Measurements from ENCODE around the gene RIMKLA. TPM values are rescaled to one million over a fixed set of nuclear protein-coding genes. Genes with fewer than 3 reads are reported as not detected.

RIMKLA gene
- total RNA-seq, 1 experiment from 2014 or later, result 0.03 TPM

DNA sequence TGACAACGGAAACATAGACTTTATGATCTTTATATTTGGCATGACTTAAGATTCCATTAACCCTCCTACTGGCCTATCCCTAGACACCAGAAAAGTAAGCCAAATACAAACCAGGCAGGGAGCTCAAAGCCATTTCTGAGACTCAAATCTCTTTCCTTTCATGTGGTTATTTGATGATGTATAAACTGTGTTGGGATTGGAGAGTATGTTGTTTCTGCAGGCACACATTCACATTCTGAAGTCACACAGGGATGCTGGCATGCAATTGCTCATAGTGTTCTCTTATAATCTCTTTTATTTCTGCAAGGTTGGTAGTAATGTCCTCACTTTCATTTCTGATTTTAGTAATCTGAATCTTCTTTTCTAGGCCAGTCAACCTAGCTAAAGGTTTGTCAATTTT lies 69.5 kb downstream of the RIMKLA start:
- DNase-seq, result no peak
- Histone ChIP-seq H3K4me3 (no peak overlapping the region), H3K9me3 (no peaks in the 10 kb centered on the region), H3K27me3 (no peaks in the 10 kb centered on the region), H3K36me3 (no peaks in the 10 kb centered on the region)

DNA sequence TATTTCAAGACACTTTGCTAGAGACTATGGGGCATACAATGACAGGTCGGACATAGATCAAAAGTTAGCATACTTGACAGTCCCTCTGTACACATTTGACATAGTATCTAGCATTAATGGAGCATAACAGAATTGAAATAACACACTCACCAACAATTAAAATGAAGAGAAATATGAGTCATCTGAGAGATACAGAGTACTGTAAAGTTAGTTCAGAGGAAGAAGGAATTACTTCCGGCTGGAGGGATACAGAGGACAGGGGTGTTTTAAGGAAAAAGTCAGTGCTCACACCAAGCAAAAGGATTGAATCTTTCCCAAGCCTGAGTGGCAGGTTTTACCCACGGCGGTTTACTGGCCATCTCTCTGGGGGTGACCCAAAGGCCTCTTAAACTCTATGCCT lies 72.8 kb downstream of the RIMKLA start:
- DNase-seq, result no peak
- no peaks in the 10 kb centered on the region for H3K36me3 ChIP-seq

DNA sequence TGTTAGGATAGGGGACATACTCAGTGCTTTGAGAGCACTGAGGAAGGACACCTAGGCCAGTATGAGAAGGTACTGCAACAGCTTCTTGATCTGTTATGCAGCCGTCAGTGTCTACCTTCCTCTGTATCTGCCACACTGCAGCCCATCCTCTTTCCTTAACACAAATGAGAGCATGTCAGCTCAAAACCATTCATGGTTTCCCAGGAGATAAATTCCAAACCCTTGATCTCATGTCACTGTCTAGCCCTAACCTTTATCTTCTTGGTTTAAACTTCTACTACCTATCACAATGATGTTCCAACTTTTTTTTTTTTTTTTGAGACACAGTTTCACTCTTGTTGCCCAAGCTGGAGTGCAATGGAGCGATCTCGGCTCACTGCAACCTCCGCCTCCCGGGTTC lies 73.8 kb downstream of the RIMKLA start:
- Histone ChIP-seq H3K27me3 (no peaks in the 10 kb centered on the region), H3K36me3 (no peaks in the 10 kb centered on the region)
- no peak for DNase-seq

More for the DNA sequence above, 72.8 kb downstream of the RIMKLA start:
- Histone ChIP-seq H3K27me3 (no peaks in the 10 kb centered on the region), H3K9me3 (no peaks in the 10 kb centered on the region), H3K4me3 (no peak overlapping the region)

DNA sequence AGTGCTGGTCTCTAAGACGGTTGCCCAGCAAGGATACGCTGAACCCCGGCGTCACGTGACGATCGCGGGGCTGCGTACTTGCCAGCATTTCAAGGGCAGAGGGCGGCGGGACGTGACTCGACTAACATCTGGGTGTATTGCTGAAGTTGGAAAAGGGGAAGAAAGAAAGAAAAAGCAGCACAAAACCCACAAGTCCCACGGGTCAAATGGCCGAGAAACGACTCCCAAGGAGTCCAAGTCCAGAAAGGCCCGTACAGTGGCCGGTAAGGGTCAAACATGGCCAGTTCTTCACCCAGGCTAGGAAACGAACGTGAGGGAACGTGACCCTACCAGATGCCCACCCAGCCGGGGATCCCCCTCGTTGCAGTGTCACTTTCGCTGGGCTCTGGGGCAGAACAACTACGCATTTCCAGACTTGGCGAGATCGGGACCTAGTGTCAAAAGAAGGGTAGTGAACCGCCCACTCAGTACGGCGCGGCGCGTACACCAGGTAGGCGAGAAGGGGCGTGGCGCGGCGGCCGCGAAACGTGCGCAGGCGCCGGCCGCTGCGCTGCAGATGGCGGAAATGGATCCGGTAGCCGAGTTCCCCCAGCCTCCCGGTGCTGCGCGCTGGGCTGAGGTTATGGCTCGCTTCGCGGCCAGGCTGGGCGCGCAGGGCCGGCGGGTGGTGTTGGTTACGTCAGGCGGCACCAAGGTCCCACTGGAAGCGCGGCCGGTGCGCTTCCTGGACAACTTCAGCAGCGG lies 75.6 kb downstream of the RIMKLA start, which contains the start of the genes PPCS and ZMYND12:
PPCS (plus strand) TSS at position 534 of the 744 bp plus-strand sequence; CDS start at position 557, 23 bp downstream.
ZMYND12 (minus strand) TSS at position 13 of the 744 bp plus-strand sequence. CDS start 25 bp downstream, outside the sequence.
- DNase-seq, result peak; percentile 76
- Histone ChIP-seq H3K27me3 (no peaks in the 10 kb centered on the region), H3K36me3 (no peaks in the 10 kb centered on the region), H3K9me3 (no peaks in the 10 kb centered on the region), H3K4me3 (peak within 1 kb of the TSS; percentile 70)

More for the DNA sequence above, 73.8 kb downstream of the RIMKLA start:
- no peak overlapping the region for H3K4me3 ChIP-seq
- no peaks in the 10 kb centered on the region for H3K9me3 ChIP-seq

DNA sequence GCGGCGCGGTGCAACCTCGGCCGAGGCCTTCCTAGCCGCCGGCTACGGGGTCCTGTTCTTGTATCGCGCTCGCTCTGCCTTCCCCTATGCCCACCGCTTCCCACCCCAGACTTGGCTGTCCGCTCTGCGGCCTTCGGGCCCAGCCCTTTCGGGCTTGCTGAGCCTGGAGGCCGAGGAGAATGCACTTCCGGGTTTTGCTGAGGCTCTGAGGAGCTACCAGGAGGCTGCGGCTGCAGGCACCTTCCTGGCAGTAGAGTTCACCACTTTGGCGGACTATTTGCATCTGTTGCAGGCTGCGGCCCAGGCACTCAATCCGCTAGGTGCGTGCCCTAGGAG lies 76.1 kb downstream of the RIMKLA start:
- no peaks in the 10 kb centered on the region for H3K9me3 ChIP-seq
- DNase-seq, result no peak
- no peaks in the 10 kb centered on the region for H3K27me3 ChIP-seq
- H3K4me3 ChIP-seq, result peak overlapping the region; percentile 70
- no peaks in the 10 kb centered on the region for H3K36me3 ChIP-seq

DNA sequence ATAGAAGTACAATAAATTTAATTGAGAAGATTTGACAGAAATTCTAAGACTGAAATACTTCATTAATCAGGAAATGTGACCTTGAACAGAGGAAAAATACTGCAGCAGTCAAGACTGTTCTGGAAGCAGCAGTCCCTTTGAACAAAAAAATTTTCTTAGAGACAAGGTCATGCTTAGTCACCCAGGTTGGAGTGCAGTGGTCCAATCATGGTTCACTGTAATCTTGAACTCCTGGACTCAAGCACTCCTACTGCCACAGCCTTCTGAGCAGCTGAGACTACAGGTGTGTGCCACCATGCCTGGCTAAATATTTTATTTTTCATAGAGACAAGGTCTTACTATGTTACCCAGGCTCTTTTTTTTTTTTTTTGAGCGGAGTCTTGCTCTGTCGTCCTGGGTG lies 80.6 kb downstream of the RIMKLA start:
- H3K4me3 ChIP-seq, result no peak overlapping the region
- no peaks in the 10 kb centered on the region for H3K27me3 ChIP-seq
- H3K36me3 ChIP-seq, result no peaks in the 10 kb centered on the region
- no peaks in the 10 kb centered on the region for H3K9me3 ChIP-seq
- DNase-seq, result no peak

DNA sequence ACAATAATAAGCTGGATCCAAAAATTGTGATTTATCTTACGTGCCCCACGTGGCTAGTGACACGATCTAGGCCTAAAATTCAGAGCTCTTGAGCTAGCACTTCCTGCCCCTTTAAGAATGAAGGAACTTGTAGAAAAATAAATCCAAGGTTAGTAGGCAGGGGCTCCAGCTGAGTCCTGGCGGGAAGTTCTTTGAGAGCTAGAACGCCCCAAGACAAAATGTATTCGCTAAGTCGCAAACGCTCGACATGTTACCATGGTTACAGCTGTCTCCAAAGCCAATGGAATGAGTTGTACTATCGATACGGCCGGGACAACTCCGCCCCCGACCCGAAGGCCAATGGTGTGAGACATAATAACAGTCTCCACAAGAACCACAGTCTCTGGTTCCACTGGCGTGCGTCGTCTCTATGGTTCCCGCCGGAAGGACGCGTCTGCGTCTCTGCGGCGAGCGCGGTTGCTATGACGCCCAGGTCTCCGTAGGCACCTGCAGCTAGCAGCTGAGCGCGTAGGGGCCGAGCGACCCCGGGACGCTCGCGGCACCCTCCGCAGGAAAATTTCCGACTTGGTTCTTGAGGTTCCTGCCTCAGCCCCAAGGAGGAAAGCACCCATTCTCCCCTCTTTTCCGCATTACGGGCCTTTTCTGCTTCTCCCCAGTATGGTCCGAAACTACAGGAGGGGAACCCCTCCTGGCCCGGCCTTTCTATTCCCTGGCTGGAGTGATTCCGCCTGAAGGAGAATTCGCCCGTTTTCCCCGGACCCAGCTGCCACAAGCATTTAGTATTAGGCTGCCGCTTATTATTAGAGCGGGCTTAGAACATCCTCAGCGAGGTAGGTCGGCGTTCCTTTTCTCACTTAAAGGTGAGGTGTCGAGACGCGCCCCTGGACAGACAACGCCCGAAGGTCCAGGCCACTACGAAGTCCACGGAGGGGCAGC lies 82.5 kb downstream of the RIMKLA start, which contains the start of gene CCDC30:
CCDC30 (plus strand) TSS at position 459 of the 936 bp plus-strand sequence. CDS start 17,266 bp downstream, outside the sequence.
- H3K36me3 ChIP-seq, result no peaks in the 10 kb centered on the region
- H3K27me3 ChIP-seq, result no peaks in the 10 kb centered on the region
- H3K4me3 ChIP-seq, result peak within 1 kb of the TSS; percentile 50
- peak; percentile 87 for DNase-seq
- no peaks in the 10 kb centered on the region for H3K9me3 ChIP-seq

DNA sequence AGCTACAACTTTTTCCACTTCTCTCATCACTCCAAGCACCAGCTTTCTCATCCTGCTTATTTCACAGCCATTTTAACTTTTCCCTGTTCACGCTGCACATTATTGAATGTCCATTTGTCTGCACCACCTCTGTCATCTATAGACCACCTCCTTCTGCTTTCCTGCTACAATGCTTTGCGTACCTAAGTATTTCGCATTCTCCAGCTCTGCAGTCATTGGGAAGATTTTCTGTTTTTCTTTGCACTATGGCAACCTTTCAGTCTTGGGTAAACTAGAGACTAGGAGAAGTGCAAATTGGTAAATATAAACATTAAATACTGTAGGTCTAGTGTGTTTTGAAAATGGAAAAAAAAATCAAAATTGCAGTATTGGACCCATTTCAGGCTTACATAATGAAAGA lies 83.3 kb downstream of the RIMKLA start:
- Histone ChIP-seq H3K9me3 (no peaks in the 10 kb centered on the region), H3K27me3 (no peaks in the 10 kb centered on the region), H3K4me3 (no peak overlapping the region), H3K36me3 (no peaks in the 10 kb centered on the region)
- DNase-seq, result no peak

DNA sequence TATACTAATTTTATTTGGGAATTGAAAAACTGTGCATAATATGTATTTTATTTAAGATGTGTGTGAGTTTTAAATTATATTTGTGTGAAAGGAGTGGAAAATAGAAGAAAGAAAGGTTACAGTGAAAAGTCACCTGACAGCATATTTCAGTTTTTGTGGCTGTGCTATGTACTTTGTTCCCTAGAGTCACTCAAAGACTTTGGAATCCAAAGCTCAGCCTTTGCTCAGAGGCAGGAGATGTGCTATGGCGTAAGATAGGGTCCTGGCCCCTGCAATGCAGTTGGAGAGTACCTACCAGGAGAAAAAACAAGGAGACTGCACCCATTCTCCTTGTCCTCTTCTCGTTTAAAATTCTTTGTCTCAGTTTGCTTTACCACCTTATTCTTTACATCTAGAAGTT lies 85.4 kb downstream of the RIMKLA start:
- H3K27me3 ChIP-seq, result no peaks in the 10 kb centered on the region
- H3K36me3 ChIP-seq, result no peaks in the 10 kb centered on the region
- no peaks in the 10 kb centered on the region for H3K9me3 ChIP-seq
- no peak overlapping the region for H3K4me3 ChIP-seq
- no peak for DNase-seq

DNA sequence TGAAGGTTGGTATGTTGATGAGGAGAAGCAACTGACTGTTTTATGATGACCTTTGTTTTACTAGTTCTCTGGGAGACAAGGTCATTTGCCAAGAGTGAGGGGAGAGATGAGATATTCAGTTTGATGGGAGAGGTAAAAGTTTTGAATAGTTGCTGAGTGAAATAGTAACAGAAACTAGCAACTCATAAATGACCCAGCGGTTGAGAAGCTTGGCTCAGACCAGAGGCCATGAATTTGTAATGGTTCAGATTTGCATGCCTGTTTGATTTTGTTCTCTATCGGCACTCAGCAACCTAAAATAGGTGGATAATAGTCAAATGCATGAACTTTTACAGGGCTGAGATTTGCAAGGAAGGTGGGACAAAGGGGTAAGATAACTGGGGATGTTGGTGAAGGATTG lies 89.1 kb downstream of the RIMKLA start:
- Histone ChIP-seq H3K9me3 (no peaks in the 10 kb centered on the region), H3K36me3 (no peaks in the 10 kb centered on the region), H3K27me3 (peaks cover 4% of the 10 kb centered on the region; the same call in 1 of the 2 replicates), H3K4me3 (no peak overlapping the region)
- DNase-seq, result no peak

Other genes with a start within 250 kb of the RIMKLA start
- gene GUCA2B, start 227.4 kb upstream of the RIMKLA start, total RNA-seq (2014; rRNA removed; shearing (Covaris generic); ENCODE audit: low replicate concordance), result not detected in 2 replicates
- gene GUCA2A, start 216.0 kb upstream of the RIMKLA start, total RNA-seq (2014; rRNA removed; shearing (Covaris generic); ENCODE audit: low replicate concordance), result not detected in 2 replicates
- gene FOXJ3, start 45.6 kb upstream of the RIMKLA start, total RNA-seq (2014; rRNA removed; shearing (Covaris generic); ENCODE audit: low replicate concordance), result 27.5 and 28.7 TPM in 2 replicates
- gene ZMYND12, start 75.2 kb downstream of the RIMKLA start, total RNA-seq (2014; rRNA removed; shearing (Covaris generic); ENCODE audit: low replicate concordance), result 0.07 TPM in 1 of 2 replicates, not detected in the other
- 30.3 and 58.5 TPM in 2 replicates for gene PPCS, start 75.8 kb downstream of the RIMKLA start, total RNA-seq (2014; rRNA removed; shearing (Covaris generic); ENCODE audit: low replicate concordance)
- gene CCDC30, start 82.5 kb downstream of the RIMKLA start, total RNA-seq (2014; rRNA removed; shearing (Covaris generic); ENCODE audit: low replicate concordance), result 0.56 TPM in 1 of 2 replicates, not detected in the other

All from MG63 (cell line).